ENCODE measurements around the gene SP2.

DNA sequence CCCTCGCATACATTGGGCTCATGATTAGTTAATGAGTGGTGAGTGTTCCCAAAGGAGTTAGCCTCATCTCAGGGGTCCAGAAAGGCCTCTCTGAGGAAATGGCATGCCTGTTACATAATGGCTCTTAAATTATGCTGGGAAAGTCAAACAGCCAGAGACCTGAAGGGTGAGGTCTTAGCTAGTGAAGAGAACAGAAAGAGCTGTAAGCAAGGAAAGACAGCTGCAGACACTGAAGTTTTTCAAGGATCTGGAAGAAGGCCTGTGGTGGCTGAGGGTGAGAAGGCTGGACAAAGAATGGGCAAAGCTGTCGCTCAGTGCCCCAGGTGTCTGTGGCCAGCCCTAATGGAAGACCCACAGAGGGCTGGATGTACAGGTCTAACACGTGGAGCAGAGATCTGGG lies 10.4 kb downstream of the SP2 start:
- TF ChIP-seq, protein P1, sequence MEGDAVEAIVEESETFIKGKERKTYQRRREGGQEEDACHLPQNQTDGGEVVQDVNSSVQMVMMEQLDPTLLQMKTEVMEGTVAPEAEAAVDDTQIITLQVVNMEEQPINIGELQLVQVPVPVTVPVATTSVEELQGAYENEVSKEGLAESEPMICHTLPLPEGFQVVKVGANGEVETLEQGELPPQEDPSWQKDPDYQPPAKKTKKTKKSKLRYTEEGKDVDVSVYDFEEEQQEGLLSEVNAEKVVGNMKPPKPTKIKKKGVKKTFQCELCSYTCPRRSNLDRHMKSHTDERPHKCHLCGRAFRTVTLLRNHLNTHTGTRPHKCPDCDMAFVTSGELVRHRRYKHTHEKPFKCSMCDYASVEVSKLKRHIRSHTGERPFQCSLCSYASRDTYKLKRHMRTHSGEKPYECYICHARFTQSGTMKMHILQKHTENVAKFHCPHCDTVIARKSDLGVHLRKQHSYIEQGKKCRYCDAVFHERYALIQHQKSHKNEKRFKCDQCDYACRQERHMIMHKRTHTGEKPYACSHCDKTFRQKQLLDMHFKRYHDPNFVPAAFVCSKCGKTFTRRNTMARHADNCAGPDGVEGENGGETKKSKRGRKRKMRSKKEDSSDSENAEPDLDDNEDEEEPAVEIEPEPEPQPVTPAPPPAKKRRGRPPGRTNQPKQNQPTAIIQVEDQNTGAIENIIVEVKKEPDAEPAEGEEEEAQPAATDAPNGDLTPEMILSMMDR (IDR thresholded peaks at IDR 0.05), result no peak
- no peak for TF ChIP-seq POLR2A (IDR thresholded peaks at IDR 0.05)

All from thyroid gland (tissue), 4 donors.